Measurements from ENCODE around the gene DNAH2. TPM values are rescaled to one million over a fixed set of nuclear protein-coding genes. Genes with fewer than 3 reads are reported as not detected.

The DNAH2 gene
- total RNA-seq, 3 donors from 2014 or later = 0.16 to 1.5 (median 0.98) TPM

- Histone ChIP-seq H3K4me3 (no peak overlapping the region), H3K9me3 (no peaks in the 10 kb centered on the region), H3K36me3 (no peaks in the 10 kb centered on the region), H3K4me1 (no peaks in the 10 kb centered on the region), H3K27ac (peak overlapping the region in 1 of 2 donors; percentile 29), H3K27me3 (no peaks in the 10 kb centered on the region)
- no peak for DNase-seq (ENCODE audit: low spot score in 2 of 2)
- TF ChIP-seq CTCF (IDR thresholded peaks at IDR 0.05) (no peak), POLR2AphosphoS5 (IDR thresholded peaks at IDR 0.05) (no peak), POLR2A (IDR thresholded peaks at IDR 0.05) (no peak)
- intact Hi-C loops (cut with DNase I; ENCODE audit: low total_unique reads) = no loop called here
Measured at GRCh38 chr17:7748076-7748775, 30.7 kb downstream of the DNAH2 start.

- TF ChIP-seq POLR2A (IDR thresholded peaks at IDR 0.05) = no peak
- TF ChIP-seq POLR2AphosphoS5 (IDR thresholded peaks at IDR 0.05) = no peak
- TF ChIP-seq CTCF (IDR thresholded peaks at IDR 0.05) = no peak
- no peaks in the 10 kb centered on the region for H3K36me3 ChIP-seq
- H3K4me3 ChIP-seq = no peak overlapping the region
- H3K27me3 ChIP-seq = no peaks in the 10 kb centered on the region
- H3K9me3 ChIP-seq = no peaks in the 10 kb centered on the region
- H3K4me1 ChIP-seq = no peaks in the 10 kb centered on the region
- no peak overlapping the region for H3K27ac ChIP-seq
- intact Hi-C loops (cut with DNase I; ENCODE audit: low total_unique reads) = loop anchor here (5.0 kb wide), 1 partner anchor 62 kb away; no protein-coding TSS in a partner anchor
- no peak for DNase-seq (ENCODE audit: low spot score in 2 of 2)
Measured at GRCh38 chr17:7750321-7750821, 32.8 kb downstream of the DNAH2 start.

- TF ChIP-seq CTCF (IDR thresholded peaks at IDR 0.05) (no peak), POLR2A (IDR thresholded peaks at IDR 0.05) (no peak), POLR2AphosphoS5 (IDR thresholded peaks at IDR 0.05) (no peak)
- no peaks in the 10 kb centered on the region for H3K36me3 ChIP-seq
- H3K4me1 ChIP-seq = no peaks in the 10 kb centered on the region
- H3K9me3 ChIP-seq = no peaks in the 10 kb centered on the region
- no peak overlapping the region for H3K4me3 ChIP-seq
- intact Hi-C loops (cut with DNase I; ENCODE audit: low total_unique reads) = loop anchor here (5.0 kb wide), 1 partner anchor 58 kb away; no protein-coding TSS in a partner anchor
- no peak overlapping the region for H3K27ac ChIP-seq
- no peak for DNase-seq (ENCODE audit: low spot score in 2 of 2)
- no peaks in the 10 kb centered on the region for H3K27me3 ChIP-seq
Measured at GRCh38 chr17:7754656-7755055, 37.1 kb downstream of the DNAH2 start.

- intact Hi-C loops (cut with DNase I; ENCODE audit: low total_unique reads) = no loop called here
- TF ChIP-seq POLR2A (IDR thresholded peaks at IDR 0.05) = no peak
- no peak for TF ChIP-seq CTCF (IDR thresholded peaks at IDR 0.05)
- no peak for TF ChIP-seq POLR2AphosphoS5 (IDR thresholded peaks at IDR 0.05)
Measured at GRCh38 chr17:7755095-7755890, 37.7 kb downstream of the DNAH2 start.

GRCh38 chr17:7756968-7757367, 39.4 kb downstream of the DNAH2 start:
- TF ChIP-seq CTCF (IDR thresholded peaks at IDR 0.05) = no peak
- intact Hi-C loops (cut with DNase I; ENCODE audit: low total_unique reads) = no loop called here
- no peak overlapping the region for H3K4me3 ChIP-seq

More at GRCh38 chr17:7755095-7755890, 37.7 kb downstream of the DNAH2 start:
- H3K27me3 ChIP-seq = no peaks in the 10 kb centered on the region
- DNase-seq (ENCODE audit: low spot score in 2 of 2) = no peak
- no peaks in the 10 kb centered on the region for H3K36me3 ChIP-seq
- no peak overlapping the region for H3K4me3 ChIP-seq
- H3K27ac ChIP-seq = no peak overlapping the region
- H3K9me3 ChIP-seq = no peaks in the 10 kb centered on the region
- H3K4me1 ChIP-seq = no peaks in the 10 kb centered on the region

More at GRCh38 chr17:7756968-7757367, 39.4 kb downstream of the DNAH2 start:
- H3K4me1 ChIP-seq = no peaks in the 10 kb centered on the region
- H3K27me3 ChIP-seq = no peaks in the 10 kb centered on the region
- H3K36me3 ChIP-seq = no peaks in the 10 kb centered on the region
- DNase-seq (ENCODE audit: low spot score in 2 of 2) = no peak
- no peak overlapping the region for H3K27ac ChIP-seq
- no peaks in the 10 kb centered on the region for H3K9me3 ChIP-seq

All from breast epithelium (tissue), 4 donors.